ENCODE results near the gene SMC1B.

SMC1B gene

GRCh38 chr22:45310331-45310976, 102.9 kb downstream of the SMC1B start:
- Histone ChIP-seq H3K27me3 (ENCODE audit: control insufficient read depth in 5 of 5, insufficient read depth in 4 of 5, low read length in 5 of 5) (no peaks in the 10 kb centered on the region), H3K9me3 (ENCODE audit: control insufficient read depth in 5 of 5, low read length in 5 of 5) (no peaks in the 10 kb centered on the region), H3K4me3 (ENCODE audit: low read depth in 1 of 5, low read length in 5 of 5) (peak overlapping the region; percentile 45 to 82 (median 72)), H3K36me3 (ENCODE audit: control insufficient read depth in 5 of 5, insufficient read depth in 5 of 5, low read length in 5 of 5) (no peaks in the 10 kb centered on the region), H3K27ac (ENCODE audit: low read depth, low read length) (peak overlapping the region; percentile 41), H3K4me1 (ENCODE audit: control insufficient read depth in 5 of 5, insufficient read depth in 5 of 5, low read length in 5 of 5) (peaks cover 0 to 23% (median 21%) of the 10 kb centered on the region in 5 donors), H3K9ac (ENCODE audit: low read length in 5 of 5) (peak overlapping the region; percentile 8 to 82 (median 79))

GRCh38 chr22:45309422-45310227, 103.8 kb downstream of the SMC1B start, which contains the start of gene FAM118A:
TSS of gene FAM118A (plus strand) at chr22:45309934. CDS start at chr22:45322380, 12,446 bp downstream.
- Histone ChIP-seq H3K4me1 (ENCODE audit: control insufficient read depth in 5 of 5, insufficient read depth in 5 of 5, low read length in 5 of 5) (peaks cover 0 to 23% (median 21%) of the 10 kb centered on the region in 5 donors), H3K27me3 (ENCODE audit: control insufficient read depth in 5 of 5, insufficient read depth in 4 of 5, low read length in 5 of 5) (no peaks in the 10 kb centered on the region), H3K9ac (ENCODE audit: low read length in 5 of 5) (peak within 1 kb of the TSS; percentile 8 to 90 (median 81)), H3K9me3 (ENCODE audit: control insufficient read depth in 5 of 5, low read length in 5 of 5) (no peaks in the 10 kb centered on the region), H3K36me3 (ENCODE audit: control insufficient read depth in 5 of 5, insufficient read depth in 5 of 5, low read length in 5 of 5) (no peaks in the 10 kb centered on the region), H3K4me3 (ENCODE audit: low read depth in 1 of 5, low read length in 5 of 5) (peak within 1 kb of the TSS; percentile 76 to 82 (median 81)), H3K27ac (ENCODE audit: low read depth, low read length) (peak within 1 kb of the TSS; percentile 41)

DNA sequence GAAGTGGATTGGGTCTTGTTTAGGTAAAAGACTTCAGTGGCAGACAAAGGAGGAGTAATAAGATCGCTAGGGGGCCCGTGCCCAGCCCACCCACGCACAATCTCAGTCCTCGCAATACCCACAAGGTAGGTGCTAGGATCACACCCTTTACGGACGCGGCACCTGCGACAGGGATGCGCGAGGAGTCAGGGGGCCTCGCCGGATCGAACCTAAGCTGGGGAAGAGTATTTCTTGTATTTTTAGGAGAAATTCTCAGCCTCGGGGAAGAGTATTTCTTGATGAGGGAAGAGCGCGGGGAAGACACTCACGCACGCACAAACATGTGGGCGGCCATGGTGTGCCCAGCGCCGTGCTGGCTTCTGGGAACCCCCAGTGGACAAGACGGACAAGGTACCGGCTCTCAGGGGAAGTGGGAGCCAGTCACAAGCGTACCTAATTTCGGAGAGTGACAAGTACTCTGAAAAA, 104.4 kb downstream of the SMC1B start:
- no peaks in the 10 kb centered on the region for H3K9me3 ChIP-seq (ENCODE audit: control insufficient read depth in 5 of 5, low read length in 5 of 5)
- peaks cover 0 to 22% (median 20%) of the 10 kb centered on the region in 5 donors for H3K4me1 ChIP-seq (ENCODE audit: control insufficient read depth in 5 of 5, insufficient read depth in 5 of 5, low read length in 5 of 5)
- H3K27ac ChIP-seq (ENCODE audit: low read depth, low read length), result no peak overlapping the region
- H3K36me3 ChIP-seq (ENCODE audit: control insufficient read depth in 5 of 5, insufficient read depth in 5 of 5, low read length in 5 of 5), result no peaks in the 10 kb centered on the region
- peak overlapping the region in 4 of 5 donors; percentile 56 to 90 (median 82) for H3K9ac ChIP-seq (ENCODE audit: low read length in 5 of 5)
- H3K27me3 ChIP-seq (ENCODE audit: control insufficient read depth in 5 of 5, insufficient read depth in 4 of 5, low read length in 5 of 5), result no peaks in the 10 kb centered on the region
- peak overlapping the region; percentile 76 to 82 (median 81) for H3K4me3 ChIP-seq (ENCODE audit: low read depth in 1 of 5, low read length in 5 of 5)

DNA sequence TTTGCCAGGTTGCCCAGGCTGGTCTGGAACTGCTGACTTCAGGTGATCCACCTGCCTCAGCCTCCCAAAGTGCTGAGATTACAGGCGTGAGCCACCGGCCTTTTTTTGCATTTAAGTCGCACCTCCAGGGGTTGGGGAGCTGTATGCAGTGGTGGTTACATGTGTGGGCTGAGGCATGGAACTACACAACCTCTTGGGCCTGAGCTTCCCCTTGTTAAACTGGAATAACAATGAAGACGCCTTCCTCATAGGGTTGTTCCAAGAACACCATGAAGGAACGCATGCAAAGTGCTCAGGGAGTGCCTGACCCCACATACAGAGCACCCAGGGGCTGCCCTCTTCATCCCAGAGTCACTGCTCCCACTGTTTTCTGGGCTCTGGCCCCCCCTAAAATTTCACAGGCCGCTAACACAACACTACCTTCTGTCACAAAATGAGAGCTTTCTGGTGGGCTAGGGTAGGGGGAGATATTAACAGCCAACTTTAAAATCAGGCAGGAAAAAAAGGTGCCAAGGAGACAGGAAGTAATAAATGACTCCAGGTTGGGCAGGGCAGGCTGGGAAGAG, 104.9 kb downstream of the SMC1B start:
- peaks cover 0 to 21% (median 20%) of the 10 kb centered on the region in 5 donors for H3K4me1 ChIP-seq (ENCODE audit: control insufficient read depth in 5 of 5, insufficient read depth in 5 of 5, low read length in 5 of 5)
- no peak overlapping the region for H3K9ac ChIP-seq (ENCODE audit: low read length in 5 of 5)
- no peaks in the 10 kb centered on the region for H3K9me3 ChIP-seq (ENCODE audit: control insufficient read depth in 5 of 5, low read length in 5 of 5)
- H3K36me3 ChIP-seq (ENCODE audit: control insufficient read depth in 5 of 5, insufficient read depth in 5 of 5, low read length in 5 of 5), result no peaks in the 10 kb centered on the region
- no peak overlapping the region for H3K27ac ChIP-seq (ENCODE audit: low read depth, low read length)
- H3K27me3 ChIP-seq (ENCODE audit: control insufficient read depth in 5 of 5, insufficient read depth in 4 of 5, low read length in 5 of 5), result no peaks in the 10 kb centered on the region
- H3K4me3 ChIP-seq (ENCODE audit: low read depth in 1 of 5, low read length in 5 of 5), result peak overlapping the region in 1 of 5 donors; percentile 77

DNA sequence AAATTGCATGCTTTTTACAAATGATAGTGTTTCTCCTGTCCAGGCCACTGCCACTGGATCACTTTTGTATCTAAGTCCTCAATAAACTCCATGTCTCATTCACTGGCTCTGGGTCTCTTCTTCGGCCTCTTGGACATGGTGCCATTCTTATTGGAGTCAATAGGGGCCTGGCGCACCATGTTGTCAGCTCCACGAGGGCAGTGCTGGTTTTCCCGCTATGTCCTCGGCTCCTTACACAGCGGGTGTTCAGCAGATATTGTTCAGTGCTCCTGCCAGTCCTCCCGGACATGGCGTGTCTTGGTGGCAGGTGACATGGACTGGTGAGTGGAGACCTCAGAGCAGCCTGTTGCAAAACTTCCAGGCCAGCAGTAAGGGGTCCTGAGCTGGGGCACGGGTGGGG, 107.3 kb downstream of the SMC1B start:
- H3K27ac ChIP-seq (ENCODE audit: low read depth, low read length), result no peak overlapping the region

DNA sequence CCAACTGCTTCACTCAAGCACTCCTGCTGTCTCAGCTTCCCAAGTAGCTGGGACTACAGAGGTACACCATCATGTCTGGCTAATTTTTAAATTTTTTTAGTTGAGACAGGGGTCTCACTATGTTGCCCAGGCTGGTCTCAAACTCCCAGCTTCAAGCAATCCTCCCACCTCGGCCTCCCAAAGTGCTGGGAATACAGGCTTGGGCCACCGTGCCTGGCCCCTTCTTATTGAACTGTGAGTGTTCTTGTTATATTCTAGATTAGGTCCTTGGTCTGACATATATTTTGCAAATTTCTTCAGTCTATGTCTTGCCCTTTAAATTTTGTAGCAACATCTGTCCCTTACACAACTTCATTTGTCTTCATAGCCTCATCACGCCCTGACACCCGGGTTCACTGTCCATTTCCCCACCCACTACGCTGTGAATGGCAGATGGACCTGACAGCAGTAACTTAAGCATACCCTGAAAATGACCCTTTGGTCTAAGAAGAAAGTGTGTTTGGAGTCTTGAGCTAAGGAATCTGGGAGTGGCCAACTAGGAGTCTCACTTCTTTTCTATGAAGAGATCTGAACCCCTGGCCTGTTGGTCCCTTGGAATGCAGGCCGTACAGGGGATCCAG, 107.8 kb downstream of the SMC1B start:
- Histone ChIP-seq H3K9ac (ENCODE audit: low read length in 5 of 5) (no peak overlapping the region), H3K9me3 (ENCODE audit: control insufficient read depth in 5 of 5, low read length in 5 of 5) (no peaks in the 10 kb centered on the region), H3K36me3 (ENCODE audit: control insufficient read depth in 5 of 5, insufficient read depth in 5 of 5, low read length in 5 of 5) (no peaks in the 10 kb centered on the region), H3K4me3 (ENCODE audit: low read depth in 1 of 5, low read length in 5 of 5) (no peak overlapping the region), H3K27ac (ENCODE audit: low read depth, low read length) (no peak overlapping the region), H3K4me1 (ENCODE audit: control insufficient read depth in 5 of 5, insufficient read depth in 5 of 5, low read length in 5 of 5) (peaks cover 0 to 14% (median 13%) of the 10 kb centered on the region in 5 donors), H3K27me3 (ENCODE audit: control insufficient read depth in 5 of 5, insufficient read depth in 4 of 5, low read length in 5 of 5) (no peaks in the 10 kb centered on the region)

More for the DNA sequence above, 107.3 kb downstream of the SMC1B start:
- no peak overlapping the region for H3K9ac ChIP-seq (ENCODE audit: low read length in 5 of 5)
- no peak overlapping the region for H3K4me3 ChIP-seq (ENCODE audit: low read depth in 1 of 5, low read length in 5 of 5)
- H3K4me1 ChIP-seq (ENCODE audit: control insufficient read depth in 5 of 5, insufficient read depth in 5 of 5, low read length in 5 of 5), result peaks cover 0 to 20% (median 18%) of the 10 kb centered on the region in 5 donors
- no peaks in the 10 kb centered on the region for H3K36me3 ChIP-seq (ENCODE audit: control insufficient read depth in 5 of 5, insufficient read depth in 5 of 5, low read length in 5 of 5)
- H3K27me3 ChIP-seq (ENCODE audit: control insufficient read depth in 5 of 5, insufficient read depth in 4 of 5, low read length in 5 of 5), result no peaks in the 10 kb centered on the region
- no peaks in the 10 kb centered on the region for H3K9me3 ChIP-seq (ENCODE audit: control insufficient read depth in 5 of 5, low read length in 5 of 5)

GRCh38 chr22:45304971-45305370, 108.4 kb downstream of the SMC1B start:
- Histone ChIP-seq H3K4me1 (ENCODE audit: control insufficient read depth in 5 of 5, insufficient read depth in 5 of 5, low read length in 5 of 5) (peaks cover 0 to 10% (median 7%) of the 10 kb centered on the region in 5 donors), H3K4me3 (ENCODE audit: low read depth in 1 of 5, low read length in 5 of 5) (no peak overlapping the region), H3K27me3 (ENCODE audit: control insufficient read depth in 5 of 5, insufficient read depth in 4 of 5, low read length in 5 of 5) (no peaks in the 10 kb centered on the region), H3K27ac (ENCODE audit: low read depth, low read length) (no peak overlapping the region), H3K9me3 (ENCODE audit: control insufficient read depth in 5 of 5, low read length in 5 of 5) (no peaks in the 10 kb centered on the region), H3K36me3 (ENCODE audit: control insufficient read depth in 5 of 5, insufficient read depth in 5 of 5, low read length in 5 of 5) (no peaks in the 10 kb centered on the region), H3K9ac (ENCODE audit: low read length in 5 of 5) (no peak overlapping the region)

DNA sequence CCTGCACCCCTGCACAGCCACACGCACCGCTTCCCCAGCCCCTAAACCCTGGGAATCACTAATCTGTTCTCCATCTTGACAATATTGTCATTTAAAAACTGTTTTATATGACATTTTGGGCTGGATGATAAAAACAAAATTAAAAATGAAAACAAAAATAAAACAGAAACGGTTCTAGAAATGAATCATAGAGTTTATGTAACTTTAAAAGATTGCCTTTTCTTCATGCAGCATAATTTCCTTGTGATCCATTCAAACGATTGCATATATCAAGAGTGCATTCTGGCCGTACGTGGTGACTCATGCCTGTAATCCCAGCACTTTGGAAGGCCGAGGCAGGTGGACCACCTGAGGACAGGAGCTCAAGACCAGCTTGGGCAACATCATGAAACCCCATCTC, 110.2 kb downstream of the SMC1B start:
- Histone ChIP-seq H3K36me3 (ENCODE audit: control insufficient read depth in 5 of 5, insufficient read depth in 5 of 5, low read length in 5 of 5) (no peaks in the 10 kb centered on the region), H3K27ac (ENCODE audit: low read depth, low read length) (no peak overlapping the region), H3K9ac (ENCODE audit: low read length in 5 of 5) (no peak overlapping the region), H3K4me1 (ENCODE audit: control insufficient read depth in 5 of 5, insufficient read depth in 5 of 5, low read length in 5 of 5) (peaks cover 0 to 3% (median 0%) of the 10 kb centered on the region in 5 donors), H3K4me3 (ENCODE audit: low read depth in 1 of 5, low read length in 5 of 5) (no peak overlapping the region), H3K27me3 (ENCODE audit: control insufficient read depth in 5 of 5, insufficient read depth in 4 of 5, low read length in 5 of 5) (peaks cover 0 to 3% (median 0%) of the 10 kb centered on the region in 5 donors), H3K9me3 (ENCODE audit: control insufficient read depth in 5 of 5, low read length in 5 of 5) (no peaks in the 10 kb centered on the region)

GRCh38 chr22:45302751-45303150, 110.6 kb downstream of the SMC1B start:
- H3K27ac ChIP-seq (ENCODE audit: low read depth, low read length), result no peak overlapping the region
- H3K9ac ChIP-seq (ENCODE audit: low read length in 5 of 5), result no peak overlapping the region
- H3K4me3 ChIP-seq (ENCODE audit: low read depth in 1 of 5, low read length in 5 of 5), result no peak overlapping the region
- peaks cover 0 to 3% (median 0%) of the 10 kb centered on the region in 5 donors for H3K4me1 ChIP-seq (ENCODE audit: control insufficient read depth in 5 of 5, insufficient read depth in 5 of 5, low read length in 5 of 5)
- no peaks in the 10 kb centered on the region for H3K9me3 ChIP-seq (ENCODE audit: control insufficient read depth in 5 of 5, low read length in 5 of 5)
- H3K36me3 ChIP-seq (ENCODE audit: control insufficient read depth in 5 of 5, insufficient read depth in 5 of 5, low read length in 5 of 5), result no peaks in the 10 kb centered on the region
- peaks cover 0 to 3% (median 0%) of the 10 kb centered on the region in 5 donors for H3K27me3 ChIP-seq (ENCODE audit: control insufficient read depth in 5 of 5, insufficient read depth in 4 of 5, low read length in 5 of 5)

Measured in subcutaneous abdominal adipose tissue (tissue), 5 donors.